ENCODE results near the gene PLOD1.

Gene PLOD1

GRCh38 chr1:12011998-12012397, 77.5 kb downstream of the PLOD1 start:
- TF ChIP-seq ZNF70 (CRISPR knock-in tag; IDR thresholded peaks at IDR 0.05): no peak
- ATAC-seq: no peak

- TF ChIP-seq, protein P1, sequence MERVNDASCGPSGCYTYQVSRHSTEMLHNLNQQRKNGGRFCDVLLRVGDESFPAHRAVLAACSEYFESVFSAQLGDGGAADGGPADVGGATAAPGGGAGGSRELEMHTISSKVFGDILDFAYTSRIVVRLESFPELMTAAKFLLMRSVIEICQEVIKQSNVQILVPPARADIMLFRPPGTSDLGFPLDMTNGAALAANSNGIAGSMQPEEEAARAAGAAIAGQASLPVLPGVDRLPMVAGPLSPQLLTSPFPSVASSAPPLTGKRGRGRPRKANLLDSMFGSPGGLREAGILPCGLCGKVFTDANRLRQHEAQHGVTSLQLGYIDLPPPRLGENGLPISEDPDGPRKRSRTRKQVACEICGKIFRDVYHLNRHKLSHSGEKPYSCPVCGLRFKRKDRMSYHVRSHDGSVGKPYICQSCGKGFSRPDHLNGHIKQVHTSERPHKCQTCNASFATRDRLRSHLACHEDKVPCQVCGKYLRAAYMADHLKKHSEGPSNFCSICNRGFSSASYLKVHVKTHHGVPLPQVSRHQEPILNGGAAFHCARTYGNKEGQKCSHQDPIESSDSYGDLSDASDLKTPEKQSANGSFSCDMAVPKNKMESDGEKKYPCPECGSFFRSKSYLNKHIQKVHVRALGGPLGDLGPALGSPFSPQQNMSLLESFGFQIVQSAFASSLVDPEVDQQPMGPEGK (CRISPR knock-in tag; IDR thresholded peaks at IDR 0.05; ENCODE audit: borderline replicate concordance): no peak
- no peak for TF ChIP-seq TCF4 (CRISPR knock-in tag; IDR thresholded peaks at IDR 0.05; ENCODE audit: borderline replicate concordance)
- no peak for TF ChIP-seq ZFP30 (CRISPR knock-in tag; IDR thresholded peaks at IDR 0.05)
- no peak for TF ChIP-seq ZNF8 (CRISPR knock-in tag; IDR thresholded peaks at IDR 0.05)
- TF ChIP-seq ESRRG (CRISPR knock-in tag; IDR thresholded peaks at IDR 0.05): no peak
- no peak for TF ChIP-seq PPARA (CRISPR knock-in tag; IDR thresholded peaks at IDR 0.05; ENCODE audit: borderline replicate concordance)
- TF ChIP-seq RARB (CRISPR knock-in tag; IDR thresholded peaks at IDR 0.05): no peak
- no peak for TF ChIP-seq ISL1 (CRISPR knock-in tag; IDR thresholded peaks at IDR 0.05)
- TF ChIP-seq GLIS3 (CRISPR knock-in tag; IDR thresholded peaks at IDR 0.05): no peak
- no peak for TF ChIP-seq CSDC2 (CRISPR knock-in tag; IDR thresholded peaks at IDR 0.05)
- TF ChIP-seq TOX (CRISPR knock-in tag; IDR thresholded peaks at IDR 0.05; ENCODE audit: borderline replicate concordance): no peak
- no peak for TF ChIP-seq ZFP3 (CRISPR knock-in tag; IDR thresholded peaks at IDR 0.05)
- no peak for TF ChIP-seq OSR1 (CRISPR knock-in tag; IDR thresholded peaks at IDR 0.05)
- TF ChIP-seq ZNF70 (CRISPR knock-in tag; IDR thresholded peaks at IDR 0.05): no peak
- TF ChIP-seq, protein P2, sequence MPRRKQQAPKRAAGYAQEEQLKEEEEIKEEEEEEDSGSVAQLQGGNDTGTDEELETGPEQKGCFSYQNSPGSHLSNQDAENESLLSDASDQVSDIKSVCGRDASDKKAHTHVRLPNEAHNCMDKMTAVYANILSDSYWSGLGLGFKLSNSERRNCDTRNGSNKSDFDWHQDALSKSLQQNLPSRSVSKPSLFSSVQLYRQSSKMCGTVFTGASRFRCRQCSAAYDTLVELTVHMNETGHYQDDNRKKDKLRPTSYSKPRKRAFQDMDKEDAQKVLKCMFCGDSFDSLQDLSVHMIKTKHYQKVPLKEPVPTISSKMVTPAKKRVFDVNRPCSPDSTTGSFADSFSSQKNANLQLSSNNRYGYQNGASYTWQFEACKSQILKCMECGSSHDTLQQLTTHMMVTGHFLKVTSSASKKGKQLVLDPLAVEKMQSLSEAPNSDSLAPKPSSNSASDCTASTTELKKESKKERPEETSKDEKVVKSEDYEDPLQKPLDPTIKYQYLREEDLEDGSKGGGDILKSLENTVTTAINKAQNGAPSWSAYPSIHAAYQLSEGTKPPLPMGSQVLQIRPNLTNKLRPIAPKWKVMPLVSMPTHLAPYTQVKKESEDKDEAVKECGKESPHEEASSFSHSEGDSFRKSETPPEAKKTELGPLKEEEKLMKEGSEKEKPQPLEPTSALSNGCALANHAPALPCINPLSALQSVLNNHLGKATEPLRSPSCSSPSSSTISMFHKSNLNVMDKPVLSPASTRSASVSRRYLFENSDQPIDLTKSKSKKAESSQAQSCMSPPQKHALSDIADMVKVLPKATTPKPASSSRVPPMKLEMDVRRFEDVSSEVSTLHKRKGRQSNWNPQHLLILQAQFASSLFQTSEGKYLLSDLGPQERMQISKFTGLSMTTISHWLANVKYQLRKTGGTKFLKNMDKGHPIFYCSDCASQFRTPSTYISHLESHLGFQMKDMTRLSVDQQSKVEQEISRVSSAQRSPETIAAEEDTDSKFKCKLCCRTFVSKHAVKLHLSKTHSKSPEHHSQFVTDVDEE (CRISPR knock-in tag; IDR thresholded peaks at IDR 0.05): no peak
- no peak for TF ChIP-seq CREB5 (CRISPR knock-in tag; IDR thresholded peaks at IDR 0.05; ENCODE audit: low read depth)
- TF ChIP-seq SNAI2 (CRISPR knock-in tag; IDR thresholded peaks at IDR 0.05): no peak
- ATAC-seq: no peak
Measured at GRCh38 chr1:12012560-12013316, 78.2 kb downstream of the PLOD1 start.

DNA sequence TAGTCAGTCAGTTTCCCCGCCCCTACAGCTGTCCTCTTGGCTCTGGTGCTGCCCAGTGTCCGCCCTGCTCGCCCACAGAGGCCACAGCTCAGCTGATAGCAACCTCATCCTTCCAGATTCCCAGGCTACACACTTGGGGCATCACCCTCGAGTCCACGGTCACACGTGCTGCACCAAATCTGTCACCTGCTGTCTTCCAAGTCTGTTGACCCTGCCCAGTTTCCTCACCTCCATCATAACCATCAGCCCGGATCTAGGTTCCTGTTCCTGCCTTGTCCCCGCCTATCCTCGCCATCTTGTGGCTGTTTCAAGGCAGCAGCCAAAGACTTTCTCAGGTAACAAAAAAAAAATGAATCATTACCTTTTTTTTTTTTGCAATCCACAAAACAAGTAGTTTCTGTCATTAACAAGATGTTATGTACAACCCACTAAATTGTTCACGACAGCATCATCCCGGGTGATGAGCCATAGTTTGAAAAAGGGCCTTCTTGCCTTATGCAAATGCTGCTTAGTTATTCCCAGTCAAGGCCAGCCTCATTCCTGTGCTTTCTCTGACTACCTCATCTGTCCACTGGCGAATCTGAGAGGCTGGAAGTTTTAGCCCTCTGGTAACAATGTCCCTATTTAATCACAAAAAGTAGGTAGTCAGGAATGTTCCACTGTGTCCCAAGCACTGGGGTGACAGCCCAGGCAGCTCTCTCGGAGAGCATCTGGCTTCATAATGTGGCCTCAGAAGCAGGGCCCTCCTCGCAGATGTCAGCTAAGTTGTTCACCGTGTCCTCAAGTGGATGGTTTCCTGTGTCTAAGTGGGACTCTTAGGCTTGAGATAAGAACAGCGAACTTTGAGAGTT, 79.8 kb downstream of the PLOD1 start:
- ATAC-seq: no peak; the same call in 2 of the 3 replicates
- no peak for TF ChIP-seq ZNF70 (CRISPR knock-in tag; IDR thresholded peaks at IDR 0.05)
- TF ChIP-seq, protein P1 (CRISPR knock-in tag; IDR thresholded peaks at IDR 0.05; ENCODE audit: borderline replicate concordance): no peak
- no peak for TF ChIP-seq GLIS3 (CRISPR knock-in tag; IDR thresholded peaks at IDR 0.05)
- no peak for TF ChIP-seq TOX (CRISPR knock-in tag; IDR thresholded peaks at IDR 0.05; ENCODE audit: borderline replicate concordance)
- TF ChIP-seq, protein P2 (CRISPR knock-in tag; IDR thresholded peaks at IDR 0.05): no peak

Measured in SK-N-SH treated with all-trans-retinoic acid at 6 μM for 48 hours (cell line).